Esophagus squamous epithelium (tissue), 5 donors: ENCODE measurements around the gene RBM48. TPM values are rescaled to one million over a fixed set of nuclear protein-coding genes. Genes with fewer than 3 reads are reported as not detected.

Source experiments
- DNase-seq: peaks from one replicate; lab custom pipeline; 2025; lab: John Stamatoyannopoulos, UW
- H3K27ac ChIP-seq, 4 donors: fragments of 200-600 bp; sonication (generic); one replicate each; pipeline ENCODE4 v1.5.1; 2016 to 2019; ENCODE audit warnings: mild to moderate bottlenecking in 1 of 4
- H3K27me3 ChIP-seq, 4 donors: fragments of 200-600 bp; sonication (generic); 1 replicate in 3 of 4; 2 replicates in 1 of 4; pipeline versions ENCODE4 v1.5.1 to v1.6.0; 2017 to 2021; ENCODE audit warnings: antibody characterized with exemption in 1 of 4
- H3K36me3 ChIP-seq, 3 donors: fragments of 200-600 bp; sonication (generic); one replicate each; pipeline ENCODE4 v1.5.1; 2016 to 2019
- H3K4me1 ChIP-seq, 3 donors: fragments of 200-600 bp; sonication (generic); one replicate each; pipeline ENCODE4 v1.5.1; 2017 to 2019
- H3K4me3 ChIP-seq, 4 donors: fragments of 200-600 bp; sonication (generic); 1 replicate in 3 of 4; 2 replicates in 1 of 4; pipeline ENCODE4 v1.5.1; 2016 to 2019; ENCODE audit warnings: mild to moderate bottlenecking in 2 of 4, moderate library complexity in 1 of 4
- H3K9me3 ChIP-seq, 3 donors: fragments of 200-600 bp; sonication (generic); one replicate each; pipeline ENCODE4 v1.5.1; 2016 to 2019
- POLR2A ChIP-seq, 4 donors: fragments of 450-650 bp; IDR thresholded peaks; one replicate each; pipeline ENCODE4 v1.6.1; 2017; ENCODE audit warnings: antibody characterized with exemption in 4 of 4, mild to moderate bottlenecking in 4 of 4, moderate library complexity in 3 of 4
- WGBS, 2 donors: methylation state at CpG; one replicate each; pipeline ENCODE4 v1.1.5; 2018; 5-methylcytosine and 5-hydroxymethylcytosine counted together
- intact Hi-C: fragments of 100-400 bp; cut with DNase I; formaldehyde crosslinking; loops from one replicate; pipeline ENCODE4 v1.15.0; 2022
- total RNA-seq, 4 donors: library from RNA; depleted of rRNA; stranded (reverse); fragments of >200 nt; gene quantifications; one replicate each; pipeline ENCODE4 v1.1.0, GENCODE V29; 2016
- TF ChIP-seq, protein P1 (sequence below), 6 experiments: fragments of 450-650 bp in 4 of 6; fragments of 200-600 bp in 2 of 6; sonication (generic) in 2 of 6; IDR thresholded peaks; one replicate each; pipeline ENCODE4 v1.5.1; 2016 to 2019; ENCODE audit warnings: antibody characterized with exemption in 6 of 6, mild to moderate bottlenecking in 4 of 6, moderate library complexity in 4 of 6
- donor health status: DM: yes; HTN: yes; CAD: no.

Gene RBM48
- total RNA-seq, 4 donors from 2014 or later: 5.3 to 11.1 (median 7.3) TPM

DNA sequence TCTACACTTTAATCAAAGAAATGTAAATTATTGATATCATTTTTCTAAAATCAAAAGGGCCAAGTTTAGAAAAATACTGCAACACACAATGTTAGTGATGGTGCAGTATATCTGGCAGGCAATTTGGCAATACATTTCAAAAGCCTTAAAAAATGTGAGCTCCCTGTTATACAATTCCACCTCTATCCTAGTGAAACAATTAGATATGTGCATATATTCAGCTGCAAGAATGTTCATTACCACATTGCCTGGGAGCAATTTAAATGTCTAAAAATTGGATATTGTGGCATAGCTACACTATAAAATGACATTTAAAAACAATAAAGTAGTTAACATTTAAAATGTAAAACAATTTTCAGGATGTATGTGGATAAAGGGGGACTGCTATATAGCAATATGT is 40.8 kb upstream of the RBM48 start:
- no peak overlapping the region for H3K4me3 ChIP-seq
- peaks cover 6 to 88% (median 23%) of the 10 kb centered on the region in 3 donors for H3K36me3 ChIP-seq
- no peaks in the 10 kb centered on the region for H3K9me3 ChIP-seq
- H3K4me1 ChIP-seq: no peaks in the 10 kb centered on the region
- TF ChIP-seq, protein P1, sequence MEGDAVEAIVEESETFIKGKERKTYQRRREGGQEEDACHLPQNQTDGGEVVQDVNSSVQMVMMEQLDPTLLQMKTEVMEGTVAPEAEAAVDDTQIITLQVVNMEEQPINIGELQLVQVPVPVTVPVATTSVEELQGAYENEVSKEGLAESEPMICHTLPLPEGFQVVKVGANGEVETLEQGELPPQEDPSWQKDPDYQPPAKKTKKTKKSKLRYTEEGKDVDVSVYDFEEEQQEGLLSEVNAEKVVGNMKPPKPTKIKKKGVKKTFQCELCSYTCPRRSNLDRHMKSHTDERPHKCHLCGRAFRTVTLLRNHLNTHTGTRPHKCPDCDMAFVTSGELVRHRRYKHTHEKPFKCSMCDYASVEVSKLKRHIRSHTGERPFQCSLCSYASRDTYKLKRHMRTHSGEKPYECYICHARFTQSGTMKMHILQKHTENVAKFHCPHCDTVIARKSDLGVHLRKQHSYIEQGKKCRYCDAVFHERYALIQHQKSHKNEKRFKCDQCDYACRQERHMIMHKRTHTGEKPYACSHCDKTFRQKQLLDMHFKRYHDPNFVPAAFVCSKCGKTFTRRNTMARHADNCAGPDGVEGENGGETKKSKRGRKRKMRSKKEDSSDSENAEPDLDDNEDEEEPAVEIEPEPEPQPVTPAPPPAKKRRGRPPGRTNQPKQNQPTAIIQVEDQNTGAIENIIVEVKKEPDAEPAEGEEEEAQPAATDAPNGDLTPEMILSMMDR (IDR thresholded peaks at IDR 0.05): no peak
- TF ChIP-seq POLR2A (IDR thresholded peaks at IDR 0.05): no peak
- intact Hi-C loops: no loop called here
- no peak overlapping the region for H3K27ac ChIP-seq
- DNase-seq: no peak
- H3K27me3 ChIP-seq: no peaks in the 10 kb centered on the region

GRCh38 chr7:92489634-92490033 is 39.0 kb upstream of the RBM48 start:
- intact Hi-C loops: no loop called here
- Histone ChIP-seq H3K27ac (no peak overlapping the region), H3K4me1 (no peaks in the 10 kb centered on the region), H3K4me3 (no peak overlapping the region), H3K9me3 (no peaks in the 10 kb centered on the region), H3K27me3 (no peaks in the 10 kb centered on the region), H3K36me3 (peaks cover 6 to 100% (median 23%) of the 10 kb centered on the region in 3 donors)
- no peak for DNase-seq
- TF ChIP-seq, protein P1 (IDR thresholded peaks at IDR 0.05): no peak
- no peak for TF ChIP-seq POLR2A (IDR thresholded peaks at IDR 0.05)
- WGBS, 2 donors: 100% methylated on average over 1 of the region's 1 CpG

DNA sequence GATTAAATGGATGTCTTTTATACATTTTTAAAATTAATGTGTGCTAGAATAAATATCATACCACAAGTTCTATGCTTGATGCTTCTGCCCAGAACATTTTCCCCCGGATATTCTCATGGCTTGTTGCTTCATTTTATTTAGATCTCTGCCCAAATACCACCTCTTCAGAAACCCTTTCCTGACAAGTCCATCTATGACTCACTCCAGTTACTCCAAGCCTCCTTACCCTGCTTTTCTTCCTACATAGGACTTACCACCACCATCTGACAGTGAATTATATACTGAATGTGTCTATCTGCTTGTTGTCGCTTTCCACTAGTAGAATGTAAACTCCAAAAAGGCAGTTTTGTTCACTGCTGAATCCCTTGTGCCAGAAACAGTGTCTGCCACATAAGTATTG is 31.7 kb upstream of the RBM48 start:
- Histone ChIP-seq H3K27ac (no peak overlapping the region), H3K4me3 (no peak overlapping the region), H3K4me1 (no peaks in the 10 kb centered on the region), H3K9me3 (no peaks in the 10 kb centered on the region), H3K36me3 (peaks cover 5 to 100% (median 16%) of the 10 kb centered on the region in 3 donors), H3K27me3 (no peaks in the 10 kb centered on the region)
- DNase-seq: no peak
- no peak for TF ChIP-seq POLR2A (IDR thresholded peaks at IDR 0.05)
- TF ChIP-seq, protein P1 (IDR thresholded peaks at IDR 0.05): no peak
- 89 to 93% methylated on average over 2 of the region's 2 CpGs for WGBS, 2 donors
- intact Hi-C loops: no loop called here

DNA sequence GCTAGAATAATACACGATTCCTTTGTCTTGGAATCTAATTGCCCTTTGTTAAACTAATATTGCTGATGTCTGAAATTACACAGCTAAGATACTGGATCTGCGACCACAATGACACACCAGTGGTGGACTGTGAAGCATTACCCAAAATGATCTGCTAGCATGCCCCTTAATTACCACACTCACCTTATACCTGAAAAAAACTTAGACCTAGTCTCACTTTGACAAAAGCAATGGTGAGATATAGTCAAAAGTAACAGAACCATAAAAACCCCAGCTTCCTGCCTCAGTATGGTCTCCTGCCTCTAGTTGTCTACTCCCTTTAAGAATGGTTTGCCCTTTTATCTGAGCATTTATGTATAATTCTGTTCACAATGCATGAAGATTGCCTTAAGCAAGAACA is 30.0 kb upstream of the RBM48 start:
- DNase-seq: no peak
- no peak overlapping the region for H3K27ac ChIP-seq
- H3K36me3 ChIP-seq: peaks cover 0 to 100% (median 13%) of the 10 kb centered on the region in 3 donors
- no peaks in the 10 kb centered on the region for H3K4me1 ChIP-seq
- 79 to 95% methylated on average over 2 of the region's 2 CpGs for WGBS, 2 donors
- no peak overlapping the region for H3K4me3 ChIP-seq
- no peak for TF ChIP-seq POLR2A (IDR thresholded peaks at IDR 0.05)
- no peaks in the 10 kb centered on the region for H3K27me3 ChIP-seq
- intact Hi-C loops: no loop called here
- no peaks in the 10 kb centered on the region for H3K9me3 ChIP-seq

GRCh38 chr7:92503767-92504166 is 24.8 kb upstream of the RBM48 start:
- no peak overlapping the region for H3K4me3 ChIP-seq
- intact Hi-C loops: no loop called here
- H3K9me3 ChIP-seq: no peaks in the 10 kb centered on the region
- H3K36me3 ChIP-seq: peaks cover 0 to 97% (median 16%) of the 10 kb centered on the region in 3 donors
- H3K27me3 ChIP-seq: no peaks in the 10 kb centered on the region
- no peak overlapping the region for H3K27ac ChIP-seq
- TF ChIP-seq, protein P1 (IDR thresholded peaks at IDR 0.05): no peak
- no peak for TF ChIP-seq POLR2A (IDR thresholded peaks at IDR 0.05)
- H3K4me1 ChIP-seq: no peaks in the 10 kb centered on the region
- 87 to 88% methylated on average over 2 of the region's 2 CpGs for WGBS, 2 donors
- DNase-seq: no peak

GRCh38 chr7:92504563-92504962 is 24.0 kb upstream of the RBM48 start:
- TF ChIP-seq, protein P1 (IDR thresholded peaks at IDR 0.05): no peak
- DNase-seq: no peak
- Histone ChIP-seq H3K27me3 (no peaks in the 10 kb centered on the region), H3K36me3 (peaks cover 0 to 97% (median 16%) of the 10 kb centered on the region in 3 donors), H3K9me3 (no peaks in the 10 kb centered on the region), H3K4me1 (no peaks in the 10 kb centered on the region), H3K4me3 (no peak overlapping the region), H3K27ac (no peak overlapping the region)
- WGBS, 2 donors: 89 to 91% methylated on average over 3 of the region's 3 CpGs
- intact Hi-C loops: no loop called here
